K562 (cell line): Measurements from ENCODE around the gene HMX1. TPM values are rescaled to one million over a fixed set of nuclear protein-coding genes. Genes with fewer than 3 reads are reported as not detected.

Experiments
- ATAC-seq: fragments of 200-7000 bp; cut with Tn5 transposase; 3 replicates; pipeline ENCODE4 v1.9.1; 2020; ENCODE audit warnings: moderate library complexity
- BruUV-seq: library from RNA; stranded (reverse); fragments of 400-500 nt; replicated peaks from 2 replicates; lab custom pipeline; 2021; lab: Mats Ljungman, UMichigan
- CTCF ChIA-PET: fragments of 300-600 bp; formaldehyde crosslinking; extraction: SDS; loops from one replicate; lab custom pipeline; 2021; ENCODE audit warnings: low intra/inter-chr PET ratio; lab: Yijun Ruan, JAX
- POLR2A ChIA-PET: fragments of 300-600, 350-650 bp; sonication (Branson Sonifier 250); formaldehyde crosslinking; extraction: SDS; loops from one replicate; lab custom pipeline; 2021; ENCODE audit warnings: antibody characterized with exemption, inconsistent platforms; lab: Yijun Ruan, JAX
- DNase-seq, 4 experiments: peaks; one replicate each; pipeline versions ENCODE4 v3.0.0 to v3.0.0-alpha.2; 2011 to 2018; ENCODE audit warnings: low spot score in 3 of 4, mixed read lengths in 3 of 4; ENCODE audit errors: extremely low read depth in 1 of 4
- FAIRE-seq: peaks from 2 replicates; lab custom pipeline; 2011; peaks lifted over from hg19 to GRCh38; lab: Jason Lieb, UNC
- H2AFZ ChIP-seq: 2 replicates; pipeline ENCODE4 v1.6.0; 2011; ENCODE audit warnings: low read depth, low read length, control low read depth, inconsistent platforms
- H3K27ac ChIP-seq: fragments of 200-600 bp; 3 replicates; pipeline ENCODE4 v1.8.0; 2011; ENCODE audit warnings: low read depth, mild to moderate bottlenecking, control low read depth, inconsistent platforms, low read length, moderate library complexity, mixed read lengths; ENCODE audit errors: extremely low read depth
- H3K27me3 ChIP-seq, 2 experiments: fragments of 300-600 bp in 1 of 2; 2 replicates in 1 of 2; 3 replicates in 1 of 2; pipeline versions ENCODE4 v1.6.0 to v1.8.0; 2011; ENCODE audit warnings: inconsistent platforms in 2 of 2, low read length in 2 of 2, mild to moderate bottlenecking in 1 of 2, mixed read lengths in 1 of 2, moderate library complexity in 1 of 2; ENCODE audit not compliant: control insufficient read depth in 2 of 2, insufficient read depth in 2 of 2
- H3K36me3 ChIP-seq: fragments of 300-600 bp; 3 replicates; pipeline ENCODE4 v1.8.0; 2011; ENCODE audit warnings: mild to moderate bottlenecking, low read length, inconsistent platforms; ENCODE audit not compliant: control insufficient read depth, insufficient read depth
- H3K4me1 ChIP-seq, 2 experiments: fragments of 200-600 bp in 1 of 2; replicated peaks in 1 of 2; 2 replicates in 1 of 2; 3 replicates in 1 of 2; pipeline versions ENCODE4 v1.5.1 to v1.8.0; 2011; ENCODE audit warnings: inconsistent platforms in 2 of 2, low read length in 2 of 2, mild to moderate bottlenecking in 1 of 2, mixed read lengths in 1 of 2, moderate library complexity in 1 of 2; ENCODE audit not compliant: control insufficient read depth in 2 of 2, insufficient read depth in 2 of 2
- H3K4me2 ChIP-seq: 2 replicates; pipeline ENCODE4 v1.6.1; 2011; ENCODE audit warnings: low read length, control low read depth, inconsistent platforms, mixed read lengths; ENCODE audit not compliant: insufficient read depth
- H3K4me3 ChIP-seq: fragments of 200-600 bp; sonication (generic), shearing (Covaris generic); 2 replicates; pipeline ENCODE4 v1.5.1; 2016; ENCODE audit warnings: control low read depth, inconsistent platforms
- H3K79me2 ChIP-seq: fragments of 200-600 bp; 3 replicates; pipeline ENCODE4 v1.8.0; 2011; ENCODE audit warnings: low read length, inconsistent platforms; ENCODE audit not compliant: control insufficient read depth, insufficient read depth
- H3K9ac ChIP-seq, 2 experiments: 2 replicates each; pipeline versions ENCODE4 v1.6.0 to v1.6.1; 2011; ENCODE audit warnings: low read depth in 2 of 2, low read length in 2 of 2, control low read depth in 1 of 2, inconsistent platforms in 1 of 2, mild to moderate bottlenecking in 1 of 2, mixed read lengths in 1 of 2; ENCODE audit not compliant: insufficient read depth in 1 of 2
- H3K9me1 ChIP-seq: one replicate; pipeline ENCODE4 v1.6.0; 2011; ENCODE audit warnings: inconsistent platforms, mild to moderate bottlenecking, low read length, moderate library complexity; ENCODE audit not compliant: control insufficient read depth, insufficient read depth
- H3K9me3 ChIP-seq: replicated peaks from 2 replicates; pipeline ENCODE4 v1.5.1; 2011; ENCODE audit warnings: low read depth, low read length, inconsistent platforms; ENCODE audit not compliant: control insufficient read depth, insufficient read depth
- H4K20me1 ChIP-seq: replicated peaks from 2 replicates; pipeline ENCODE4 v1.6.1; 2011; ENCODE audit warnings: low read length, inconsistent platforms, mixed read lengths; ENCODE audit not compliant: control insufficient read depth, insufficient read depth
- ADNP ChIP-seq: fragments of 200-800 bp; sonication (Bioruptor generic); IDR thresholded peaks from 2 replicates; pipeline ENCODE4 v1.6.1; 2016; ENCODE audit warnings: missing genetic modification characterization, missing compliant biosample characterization
- CEBPB ChIP-seq: fragments of 450-650 bp; IDR thresholded peaks from 2 replicates; pipeline ENCODE4 v1.6.1; 2016; ENCODE audit warnings: missing genetic modification characterization, missing compliant biosample characterization
- CREB5 ChIP-seq: fragments of 250-450 bp; sonication (Bioruptor Pico); IDR thresholded peaks from 2 replicates; pipeline ENCODE4 v1.5.0; 2020; ENCODE audit warnings: mild to moderate bottlenecking
- MAFK ChIP-seq: IDR thresholded peaks from 2 replicates; pipeline ENCODE4 v1.6.1; 2011; ENCODE audit warnings: low read length, improper control_type of control experiment
- NCOA2 ChIP-seq, 2 experiments: fragments of 450-650 bp; IDR thresholded peaks; 2 replicates each; pipeline ENCODE4 v1.6.1; 2018; ENCODE audit warnings: mild to moderate bottlenecking in 2 of 2, moderate library complexity in 1 of 2; ENCODE audit not compliant: partially characterized antibody in 2 of 2
- PHF20 ChIP-seq: fragments of 450-650 bp; IDR thresholded peaks from 2 replicates; pipeline ENCODE4 v1.6.1; 2018; ENCODE audit not compliant: partially characterized antibody
- POLR2B ChIP-seq: fragments of 450-650 bp; IDR thresholded peaks from 2 replicates; pipeline ENCODE4 v1.6.1; 2018; ENCODE audit warnings: low read depth; ENCODE audit not compliant: partially characterized antibody
- SMAD1 ChIP-seq: fragments of 150-350 bp; IDR thresholded peaks from 2 replicates; pipeline ENCODE4 v1.6.1; 2014; ENCODE audit warnings: low read length, low read depth; ENCODE audit not compliant: partially characterized antibody
- ZKSCAN3 ChIP-seq: fragments of 250-450 bp; sonication (Bioruptor Pico); IDR thresholded peaks from 2 replicates; pipeline ENCODE4 v1.4.0; 2020
- ZNF280A ChIP-seq: fragments of 450-650 bp; IDR thresholded peaks from 2 replicates; pipeline ENCODE4 v1.6.1; 2018; ENCODE audit warnings: mild to moderate bottlenecking, low read depth; ENCODE audit not compliant: partially characterized antibody
- WGBS: fragments of 100-300 bp; shearing (Covaris generic); methylation state at CpG from one replicate; pipeline ENCODE4 v1.1.6; 2016; ENCODE audit warnings: low coverage, mixed read lengths; ENCODE audit not compliant: insufficient coverage; ENCODE audit errors: missing lambda C conversion rate; 5-methylcytosine and 5-hydroxymethylcytosine counted together
- in situ Hi-C: fragments of 300-500 bp; cut with MboI; formaldehyde crosslinking; loops from 4 replicates; pipeline ENCODE4 v1.15.0; 2018; ENCODE audit warnings: inconsistent platforms, mixed read lengths
- intact Hi-C: fragments of 100-400 bp; cut with micrococcal nuclease; formaldehyde crosslinking; loops from 2 replicates; pipeline ENCODE4 v1.14.2; 2022
- polyA plus RNA-seq, 8 experiments: library from polyadenylated mRNA; depleted of rRNA in 4 of 8; stranded (reverse) in 5 of 8; unstranded in 3 of 8; fragments of >200 nt; fragmentation: Nextera tagmentation in 2 of 8; fragmentation: Illumina TruSeq in 1 of 8; extraction: Ambion mirVana in 2 of 8; extraction: Trizol in 1 of 8; gene quantifications; 2 replicates each; pipeline versions ENCODE4 v1.2.1 to v1.2.3, GENCODE V29; 2011 to 2014; ENCODE audit warnings: inconsistent platforms in 1 of 8, missing spikeins in 1 of 8
- total RNA-seq, 7 experiments: library from RNA; depleted of rRNA in 6 of 7; stranded (reverse); fragments of >200 nt in 6 of 7; fragmentation: Illumina TruSeq in 2 of 7; extraction: Trizol in 2 of 7; gene quantifications; 2 replicates each; pipeline versions ENCODE4 v1.2.1 to v1.2.3, GENCODE V29; 2011 to 2021; ENCODE audit warnings: low replicate concordance in 1 of 7
- TF ChIP-seq, protein P1 (sequence below): fragments of 450-650 bp; IDR thresholded peaks from 2 replicates; pipeline ENCODE4 v1.6.1; 2016; ENCODE audit warnings: missing biosample characterization, missing genetic modification characterization
- TF ChIP-seq, protein P2 (sequence below): fragments of 450-650 bp; formaldehyde crosslinking; IDR thresholded peaks from 2 replicates; pipeline ENCODE4 v1.4.0; 2022; ENCODE audit warnings: missing genetic modification characterization

Gene HMX1
- total and polyA plus RNA-seq, 9 of the 15 experiments (the other 6 are each of a cell fraction or from before 2014, with no cell fraction given): not detected

DNA sequence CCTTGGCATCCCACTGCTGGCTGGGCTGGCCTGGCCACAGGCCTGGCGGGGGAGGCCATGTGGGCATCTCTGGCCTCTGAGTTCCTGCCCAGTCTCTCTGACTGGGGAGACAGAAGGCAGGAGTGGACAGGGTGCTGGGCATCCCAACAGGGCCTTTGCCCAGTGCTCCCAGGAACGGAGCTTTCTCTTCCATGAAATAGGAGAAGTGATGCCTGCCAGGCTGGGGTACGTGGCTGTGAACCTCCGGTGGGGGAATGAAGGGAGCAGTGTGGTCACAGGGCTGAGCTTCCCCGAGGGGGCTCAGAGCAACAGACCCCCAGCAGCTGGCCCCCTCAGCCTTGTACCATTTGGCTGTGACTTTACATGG, 40.4 kb upstream of the HMX1 start:
- no peak for ATAC-seq

More for the DNA sequence above, 40.4 kb upstream of the HMX1 start:
- Histone ChIP-seq H3K4me3 (no peak overlapping the region), H3K9me1 (no peaks in the 10 kb centered on the region), H4K20me1 (no peaks in the 10 kb centered on the region; the same call in 1 of the 2 replicates), H3K27ac (no peak overlapping the region), H3K79me2 (no peaks in the 10 kb centered on the region), H3K36me3 (no peaks in the 10 kb centered on the region), H3K27me3 (peaks cover 17 to 55% of the 10 kb centered on the region in 2 experiments; a peak in 4 of 5 replicates), H3K9ac (no peak overlapping the region), H3K9me3 (no peaks in the 10 kb centered on the region), H2AFZ (no peak overlapping the region), H3K4me2 (no peak overlapping the region), H3K4me1 (no peaks in the 10 kb centered on the region; a peak in 1 of 5 replicates)
- in situ Hi-C loops: no loop called here
- DNase-seq (no peak), FAIRE-seq (no peak)
- 0% methylated on average over 5 of the region's 5 CpGs for WGBS
- no peak for TF ChIP-seq PHF20
- TF ChIP-seq, protein P1, sequence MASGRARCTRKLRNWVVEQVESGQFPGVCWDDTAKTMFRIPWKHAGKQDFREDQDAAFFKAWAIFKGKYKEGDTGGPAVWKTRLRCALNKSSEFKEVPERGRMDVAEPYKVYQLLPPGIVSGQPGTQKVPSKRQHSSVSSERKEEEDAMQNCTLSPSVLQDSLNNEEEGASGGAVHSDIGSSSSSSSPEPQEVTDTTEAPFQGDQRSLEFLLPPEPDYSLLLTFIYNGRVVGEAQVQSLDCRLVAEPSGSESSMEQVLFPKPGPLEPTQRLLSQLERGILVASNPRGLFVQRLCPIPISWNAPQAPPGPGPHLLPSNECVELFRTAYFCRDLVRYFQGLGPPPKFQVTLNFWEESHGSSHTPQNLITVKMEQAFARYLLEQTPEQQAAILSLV (tag): no peak
- TF ChIP-seq, protein P2, sequence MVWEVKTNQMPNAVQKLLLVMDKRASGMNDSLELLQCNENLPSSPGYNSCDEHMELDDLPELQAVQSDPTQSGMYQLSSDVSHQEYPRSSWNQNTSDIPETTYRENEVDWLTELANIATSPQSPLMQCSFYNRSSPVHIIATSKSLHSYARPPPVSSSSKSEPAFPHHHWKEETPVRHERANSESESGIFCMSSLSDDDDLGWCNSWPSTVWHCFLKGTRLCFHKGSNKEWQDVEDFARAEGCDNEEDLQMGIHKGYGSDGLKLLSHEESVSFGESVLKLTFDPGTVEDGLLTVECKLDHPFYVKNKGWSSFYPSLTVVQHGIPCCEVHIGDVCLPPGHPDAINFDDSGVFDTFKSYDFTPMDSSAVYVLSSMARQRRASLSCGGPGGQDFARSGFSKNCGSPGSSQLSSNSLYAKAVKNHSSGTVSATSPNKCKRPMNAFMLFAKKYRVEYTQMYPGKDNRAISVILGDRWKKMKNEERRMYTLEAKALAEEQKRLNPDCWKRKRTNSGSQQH (CRISPR knock-in tag): no peak
- no peak for TF ChIP-seq CEBPB (tag)
- TF ChIP-seq ZKSCAN3 (CRISPR knock-in tag): no peak
- no peak for TF ChIP-seq ADNP (tag)
- no peak for TF ChIP-seq CREB5 (CRISPR knock-in tag)
- TF ChIP-seq POLR2B: no peak
- TF ChIP-seq MAFK: no peak
- TF ChIP-seq NCOA2 (IDR thresholded peaks at IDR 0.05; ENCODE audit: partially characterized antibody in 2 of 2): no peak
- no peak for TF ChIP-seq SMAD1
- no peak for TF ChIP-seq ZNF280A
- intact Hi-C loops: loop anchor here (10.0 kb wide), 1 partner anchor 307 kb away; no protein-coding TSS in a partner anchor
- POLR2A ChIA-PET: no interaction called here
- BruUV-seq: no TSS peak
- CTCF ChIA-PET: no interaction called here
